Vagina (tissue), 2 donors: ENCODE measurements around the gene PNPO. TPM values are rescaled to one million over a fixed set of nuclear protein-coding genes. Genes with fewer than 3 reads are reported as not detected.
A peak's percentile ranks its signal among the peaks of the same experiment; 100 is the strongest.

ENCODE experiments used
- DNase-seq, 2 donors: peaks; one replicate each; pipeline ENCODE4 v3.0.0-alpha.2; 2017; ENCODE audit errors: extremely low spot score in 2 of 2
- H3K27ac ChIP-seq: fragments of 200-600 bp; sonication (generic); one replicate; pipeline ENCODE4 v1.5.1; 2019
- H3K27me3 ChIP-seq: fragments of 200-600 bp; sonication (generic); one replicate; pipeline ENCODE4 v1.5.1; 2019
- H3K36me3 ChIP-seq, 2 donors: fragments of 200-600 bp; sonication (generic); one replicate each; pipeline ENCODE4 v1.5.1; 2017 to 2019
- H3K4me1 ChIP-seq: fragments of 200-600 bp; sonication (generic); one replicate; pipeline ENCODE4 v1.5.1; 2019
- H3K4me3 ChIP-seq, 2 donors: fragments of 200-600 bp; sonication (generic); 1 replicate in 1 of 2; 2 replicates in 1 of 2; pipeline ENCODE4 v1.5.1; 2016 to 2019
- H3K9me3 ChIP-seq: fragments of 200-600 bp; sonication (generic); one replicate; pipeline ENCODE4 v1.5.1; 2019
- POLR2A ChIP-seq, 2 donors: fragments of 450-650 bp; IDR thresholded peaks; one replicate each; pipeline ENCODE4 v1.6.1; 2017; ENCODE audit warnings: antibody characterized with exemption in 2 of 2, mild to moderate bottlenecking in 2 of 2, moderate library complexity in 2 of 2
- POLR2AphosphoS5 ChIP-seq, 2 donors: sonication (generic); formaldehyde crosslinking; IDR thresholded peaks; one replicate each; pipeline ENCODE4 v1.9.0; 2017; ENCODE audit warnings: antibody characterized with exemption in 2 of 2, mild to moderate bottlenecking in 2 of 2, low read depth in 1 of 2; ENCODE audit not compliant: insufficient read depth in 1 of 2
- intact Hi-C: fragments of 100-400 bp; cut with DNase I; formaldehyde crosslinking; loops from one replicate; pipeline ENCODE4 v1.15.1; 2023
- total RNA-seq: library from RNA; depleted of rRNA; stranded (reverse); fragments of >200 nt; gene quantifications from one replicate; pipeline ENCODE4 v1.2.3, GENCODE V29; 2016
- TF ChIP-seq, protein P1 (sequence below), 3 experiments: fragments of 450-650 bp in 2 of 3; fragments of 200-600 bp in 1 of 3; sonication (generic) in 1 of 3; IDR thresholded peaks; one replicate each; pipeline ENCODE4 v1.5.1; 2017 to 2019; ENCODE audit warnings: antibody characterized with exemption in 3 of 3, mild to moderate bottlenecking in 2 of 3, moderate library complexity in 2 of 3

Gene PNPO
- total RNA-seq, 1 donor from 2014 or later: 42.7 TPM

GRCh38 chr17:47901423-47901822 is 39.9 kb upstream of the PNPO start:
- TF ChIP-seq POLR2AphosphoS5 (IDR thresholded peaks at IDR 0.05; ENCODE audit: insufficient read depth in 1 of 2, low read depth in 1 of 2) (no peak), POLR2A (IDR thresholded peaks at IDR 0.05) (no peak)
- TF ChIP-seq, protein P1, sequence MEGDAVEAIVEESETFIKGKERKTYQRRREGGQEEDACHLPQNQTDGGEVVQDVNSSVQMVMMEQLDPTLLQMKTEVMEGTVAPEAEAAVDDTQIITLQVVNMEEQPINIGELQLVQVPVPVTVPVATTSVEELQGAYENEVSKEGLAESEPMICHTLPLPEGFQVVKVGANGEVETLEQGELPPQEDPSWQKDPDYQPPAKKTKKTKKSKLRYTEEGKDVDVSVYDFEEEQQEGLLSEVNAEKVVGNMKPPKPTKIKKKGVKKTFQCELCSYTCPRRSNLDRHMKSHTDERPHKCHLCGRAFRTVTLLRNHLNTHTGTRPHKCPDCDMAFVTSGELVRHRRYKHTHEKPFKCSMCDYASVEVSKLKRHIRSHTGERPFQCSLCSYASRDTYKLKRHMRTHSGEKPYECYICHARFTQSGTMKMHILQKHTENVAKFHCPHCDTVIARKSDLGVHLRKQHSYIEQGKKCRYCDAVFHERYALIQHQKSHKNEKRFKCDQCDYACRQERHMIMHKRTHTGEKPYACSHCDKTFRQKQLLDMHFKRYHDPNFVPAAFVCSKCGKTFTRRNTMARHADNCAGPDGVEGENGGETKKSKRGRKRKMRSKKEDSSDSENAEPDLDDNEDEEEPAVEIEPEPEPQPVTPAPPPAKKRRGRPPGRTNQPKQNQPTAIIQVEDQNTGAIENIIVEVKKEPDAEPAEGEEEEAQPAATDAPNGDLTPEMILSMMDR (IDR thresholded peaks at IDR 0.05): no peak

GRCh38 chr17:47902039-47902744 is 39.2 kb upstream of the PNPO start:
- no peak overlapping the region for H3K27ac ChIP-seq
- no peak for DNase-seq
- intact Hi-C loops: no loop called here
- peaks cover 45% of the 10 kb centered on the region for H3K4me1 ChIP-seq
- TF ChIP-seq POLR2AphosphoS5 (IDR thresholded peaks at IDR 0.05; ENCODE audit: insufficient read depth in 1 of 2, low read depth in 1 of 2): no peak
- no peak for TF ChIP-seq POLR2A (IDR thresholded peaks at IDR 0.05)
- TF ChIP-seq, protein P1 (IDR thresholded peaks at IDR 0.05): no peak
- H3K9me3 ChIP-seq: no peaks in the 10 kb centered on the region
- H3K27me3 ChIP-seq: no peaks in the 10 kb centered on the region
- H3K36me3 ChIP-seq: peaks cover 0 to 3% of the 10 kb centered on the region in 2 donors
- H3K4me3 ChIP-seq: no peak overlapping the region

More at GRCh38 chr17:47901423-47901822, 39.9 kb upstream of the PNPO start:
- intact Hi-C loops: no loop called here
- peaks cover 43% of the 10 kb centered on the region for H3K4me1 ChIP-seq
- H3K4me3 ChIP-seq: no peak overlapping the region
- H3K27me3 ChIP-seq: no peaks in the 10 kb centered on the region
- no peaks in the 10 kb centered on the region for H3K9me3 ChIP-seq
- peaks cover 0 to 3% of the 10 kb centered on the region in 2 donors for H3K36me3 ChIP-seq
- peak overlapping the region; percentile 28 for H3K27ac ChIP-seq
- DNase-seq: no peak

DNA sequence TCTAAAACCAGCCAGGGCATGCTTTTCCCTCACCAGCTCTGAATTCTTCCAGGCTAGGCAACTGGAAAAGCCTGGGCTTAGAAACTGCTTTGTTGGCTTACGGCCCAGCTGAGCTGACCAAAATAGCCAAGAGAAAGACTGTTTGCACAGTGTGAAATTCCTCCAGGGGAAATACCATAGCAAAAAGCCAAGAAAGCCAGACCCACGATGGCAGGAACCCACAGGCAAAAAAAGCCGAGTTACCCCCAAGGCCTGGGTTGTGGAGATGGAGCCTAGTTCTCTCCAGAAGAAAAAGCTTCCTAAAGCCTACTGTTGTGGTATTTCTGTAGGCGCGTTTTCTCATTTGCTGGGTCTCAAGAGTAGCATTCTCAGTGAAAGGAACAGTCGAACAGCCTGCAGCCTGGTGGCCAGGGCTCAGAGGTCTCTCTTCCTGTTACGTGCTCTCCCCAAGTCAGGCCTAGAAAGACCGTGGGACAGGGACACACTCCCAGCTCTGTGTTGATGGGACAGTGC is 36.1 kb upstream of the PNPO start:
- Histone ChIP-seq H3K4me1 (peaks cover 49% of the 10 kb centered on the region), H3K9me3 (no peaks in the 10 kb centered on the region), H3K27ac (peak overlapping the region; percentile 71), H3K36me3 (peaks cover 0 to 2% of the 10 kb centered on the region in 2 donors), H3K27me3 (no peaks in the 10 kb centered on the region), H3K4me3 (no peak overlapping the region)
- no peak for TF ChIP-seq POLR2AphosphoS5 (IDR thresholded peaks at IDR 0.05; ENCODE audit: insufficient read depth in 1 of 2, low read depth in 1 of 2)
- TF ChIP-seq POLR2A (IDR thresholded peaks at IDR 0.05): no peak
- TF ChIP-seq, protein P1 (IDR thresholded peaks at IDR 0.05): no peak
- intact Hi-C loops: no loop called here
- no peak for DNase-seq

DNA sequence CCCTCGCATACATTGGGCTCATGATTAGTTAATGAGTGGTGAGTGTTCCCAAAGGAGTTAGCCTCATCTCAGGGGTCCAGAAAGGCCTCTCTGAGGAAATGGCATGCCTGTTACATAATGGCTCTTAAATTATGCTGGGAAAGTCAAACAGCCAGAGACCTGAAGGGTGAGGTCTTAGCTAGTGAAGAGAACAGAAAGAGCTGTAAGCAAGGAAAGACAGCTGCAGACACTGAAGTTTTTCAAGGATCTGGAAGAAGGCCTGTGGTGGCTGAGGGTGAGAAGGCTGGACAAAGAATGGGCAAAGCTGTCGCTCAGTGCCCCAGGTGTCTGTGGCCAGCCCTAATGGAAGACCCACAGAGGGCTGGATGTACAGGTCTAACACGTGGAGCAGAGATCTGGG is 34.9 kb upstream of the PNPO start:
- TF ChIP-seq POLR2A (IDR thresholded peaks at IDR 0.05) (no peak), POLR2AphosphoS5 (IDR thresholded peaks at IDR 0.05; ENCODE audit: insufficient read depth in 1 of 2, low read depth in 1 of 2) (no peak)
- TF ChIP-seq, protein P1 (IDR thresholded peaks at IDR 0.05): no peak
- DNase-seq: no peak
- no peaks in the 10 kb centered on the region for H3K27me3 ChIP-seq
- intact Hi-C loops: no loop called here
- no peaks in the 10 kb centered on the region for H3K9me3 ChIP-seq
- H3K36me3 ChIP-seq: no peaks in the 10 kb centered on the region
- peak overlapping the region; percentile 71 for H3K27ac ChIP-seq
- H3K4me3 ChIP-seq: no peak overlapping the region
- H3K4me1 ChIP-seq: peaks cover 49% of the 10 kb centered on the region

- intact Hi-C loops: no loop called here
- no peak overlapping the region for H3K4me3 ChIP-seq
- DNase-seq: no peak
- no peaks in the 10 kb centered on the region for H3K36me3 ChIP-seq
- no peak overlapping the region for H3K27ac ChIP-seq
- no peaks in the 10 kb centered on the region for H3K9me3 ChIP-seq
- no peaks in the 10 kb centered on the region for H3K27me3 ChIP-seq
- TF ChIP-seq POLR2A (IDR thresholded peaks at IDR 0.05): no peak
- no peak for TF ChIP-seq POLR2AphosphoS5 (IDR thresholded peaks at IDR 0.05; ENCODE audit: insufficient read depth in 1 of 2, low read depth in 1 of 2)
- TF ChIP-seq, protein P1 (IDR thresholded peaks at IDR 0.05): no peak
- peaks cover 49% of the 10 kb centered on the region for H3K4me1 ChIP-seq
These were observed 33.3 kb upstream of the PNPO start for GRCh38 chr17:47907932-47908562.
